A549 (cell line): ENCODE measurements around the gene TNS1. TPM values are rescaled to one million over a fixed set of nuclear protein-coding genes. Genes with fewer than 3 reads are reported as not detected.
A peak's percentile ranks its signal among the peaks of the same experiment; 100 is the strongest.

Experiments
- ATAC-seq, 2 experiments: fragments of 200-7000 bp in 1 of 2; fragments of >200 bp in 1 of 2; cut with Nextera tagmentation in 1 of 2; cut with Tn5 transposase in 1 of 2; 3 replicates each; pipeline versions ENCODE4 v1.8.0 to v1.9.1; 2018 to 2020; ENCODE audit warnings: mild to moderate bottlenecking in 1 of 2, moderate library complexity in 1 of 2
- CTCF ChIA-PET: fragments of 300-600 bp; sonication (Branson Sonifier 250); formaldehyde crosslinking; extraction: SDS; loops from one replicate; lab custom pipeline; 2021; ENCODE audit warnings: antibody characterized with exemption, inconsistent platforms; lab: Yijun Ruan, JAX
- POLR2A ChIA-PET: fragments of 350-600 bp; formaldehyde crosslinking; extraction: SDS; loops from one replicate; lab custom pipeline; 2021; ENCODE audit warnings: antibody characterized with exemption, inconsistent platforms; lab: Yijun Ruan, JAX
- DNase-seq, 2 experiments: peaks; one replicate each; pipeline versions ENCODE4 v3.0.0 to v3.0.0-alpha.2; 2011 to 2016; ENCODE audit warnings: low read depth in 1 of 2, low spot score in 1 of 2
- FAIRE-seq: peaks from 2 replicates; lab custom pipeline; 2011; peaks lifted over from hg19 to GRCh38; lab: Jason Lieb, UNC
- H3K27ac ChIP-seq, 2 experiments: fragments of >200 bp; sonication (Bioruptor Twin); formaldehyde crosslinking; 3 replicates each; pipeline ENCODE4 v1.5.1; 2016 to 2017
- H3K4me1 ChIP-seq: fragments of >200 bp; sonication (Bioruptor Twin); formaldehyde crosslinking; 3 replicates; pipeline ENCODE4 v1.6.1; 2016
- H3K4me2 ChIP-seq: fragments of >200 bp; sonication (Bioruptor Twin); formaldehyde crosslinking; 3 replicates; pipeline ENCODE4 v1.6.1; 2016
- H3K4me3 ChIP-seq: fragments of >200 bp; sonication (Bioruptor Twin); formaldehyde crosslinking; 3 replicates; pipeline ENCODE4 v1.5.1; 2016
- H3K9me3 ChIP-seq: fragments of >200 bp; sonication (Bioruptor Twin); formaldehyde crosslinking; 3 replicates; pipeline ENCODE4 v1.6.1; 2016
- BHLHE40 ChIP-seq: IDR thresholded peaks from 2 replicates; pipeline ENCODE4 v1.6.1; 2012; ENCODE audit warnings: low read depth, low read length, inconsistent platforms
- CBX2 ChIP-seq: fragments of 200-600 bp; sonication (generic); IDR thresholded peaks from 2 replicates; pipeline ENCODE4 v1.6.1; 2016; ENCODE audit warnings: low read depth, mild to moderate bottlenecking, borderline replicate concordance
- CBX8 ChIP-seq: fragments of 200-600 bp; sonication (generic); IDR thresholded peaks from 2 replicates; pipeline ENCODE4 v1.6.1; 2016
- CEBPB ChIP-seq, 2 experiments: fragments of >200 bp in 1 of 2; sonication (Bioruptor Twin) in 1 of 2; formaldehyde crosslinking in 1 of 2; IDR thresholded peaks; 2 replicates each; pipeline ENCODE4 v1.6.1; 2012 to 2016
- CHD4 ChIP-seq: fragments of 200-600 bp; sonication (generic); IDR thresholded peaks from 2 replicates; pipeline ENCODE4 v1.6.1; 2016; ENCODE audit warnings: antibody characterized with exemption, mild to moderate bottlenecking, borderline replicate concordance
- CTCF ChIP-seq: fragments of >200 bp; sonication (Bioruptor Twin); formaldehyde crosslinking; IDR thresholded peaks from 3 replicates; pipeline ENCODE4 v1.5.1; 2016
- E2F6 ChIP-seq: IDR thresholded peaks from 2 replicates; pipeline ENCODE4 v1.6.1; 2012; ENCODE audit warnings: low read depth, borderline replicate concordance
- EHF ChIP-seq: fragments of 250-450 bp; sonication (Bioruptor Pico); IDR thresholded peaks from 2 replicates; pipeline ENCODE4 v1.5.0; 2020; ENCODE audit warnings: mild to moderate bottlenecking
- ESRRA ChIP-seq: fragments of 150-350 bp; IDR thresholded peaks from 2 replicates; pipeline ENCODE4 v1.6.1; 2014; ENCODE audit warnings: mild to moderate bottlenecking, low read length, borderline replicate concordance
- FOSB ChIP-seq: fragments of 250-450 bp; sonication (Bioruptor Pico); IDR thresholded peaks from 2 replicates; pipeline ENCODE4 v1.5.0; 2020; ENCODE audit warnings: mild to moderate bottlenecking, moderate library complexity
- FOXS1 ChIP-seq: fragments of 250-450 bp; sonication (Bioruptor Pico); IDR thresholded peaks from 2 replicates; pipeline ENCODE4 v1.5.0; 2020; ENCODE audit warnings: mild to moderate bottlenecking, moderate library complexity
- HES2 ChIP-seq: fragments of >200 bp; sonication (Bioruptor Twin); formaldehyde crosslinking; IDR thresholded peaks from 2 replicates; pipeline ENCODE4 v1.6.1; 2016
- HOXA7 ChIP-seq: fragments of 250-450 bp; sonication (Bioruptor Pico); IDR thresholded peaks from 2 replicates; pipeline ENCODE4 v1.5.0; 2020; ENCODE audit warnings: mild to moderate bottlenecking, moderate library complexity
- HOXB13 ChIP-seq: fragments of 250-450 bp; sonication (Bioruptor Pico); IDR thresholded peaks from 2 replicates; pipeline ENCODE4 v1.5.0; 2020; ENCODE audit warnings: low read depth, mild to moderate bottlenecking, moderate library complexity
- HOXB5 ChIP-seq: fragments of 250-450 bp; sonication (Bioruptor Pico); IDR thresholded peaks from 2 replicates; pipeline ENCODE4 v1.5.0; 2020; ENCODE audit warnings: mild to moderate bottlenecking, moderate library complexity
- KDM5A ChIP-seq: fragments of 200-600 bp; sonication (generic); IDR thresholded peaks from 2 replicates; pipeline ENCODE4 v1.6.1; 2016; ENCODE audit warnings: antibody characterized with exemption, mild to moderate bottlenecking
- MAX ChIP-seq: IDR thresholded peaks from 2 replicates; pipeline ENCODE4 v1.6.1; 2012
- MAZ ChIP-seq: fragments of 150-350 bp; IDR thresholded peaks from 2 replicates; pipeline ENCODE4 v1.6.1; 2014; ENCODE audit warnings: antibody characterized with exemption, low read depth, low read length, borderline replicate concordance
- MYC ChIP-seq: IDR thresholded peaks from 2 replicates; pipeline ENCODE4 v1.6.1; 2012; ENCODE audit warnings: mild to moderate bottlenecking, inconsistent platforms, low read length, improper control_type of control experiment, borderline replicate concordance
- NFE2L2 ChIP-seq: fragments of 150-350 bp; conservative IDR thresholded peaks from 2 replicates; pipeline ENCODE4 v1.6.1; 2014; ENCODE audit warnings: low read length
- NR3C1 ChIP-seq: fragments of >200 bp; sonication (Bioruptor Twin); formaldehyde crosslinking; IDR thresholded peaks from 3 replicates; pipeline ENCODE4 v1.6.1; 2017
- PHF8 ChIP-seq: fragments of 200-600 bp; sonication (generic); IDR thresholded peaks from 2 replicates; pipeline ENCODE4 v1.6.1; 2016; ENCODE audit warnings: low read depth, mild to moderate bottlenecking, antibody characterized with exemption, moderate library complexity, borderline replicate concordance
- POLR2A ChIP-seq: IDR thresholded peaks from 2 replicates; pipeline ENCODE4 v1.6.1; 2012; ENCODE audit warnings: mild to moderate bottlenecking, low read length
- POLR2AphosphoS2 ChIP-seq: conservative IDR thresholded peaks from 2 replicates; pipeline ENCODE4 v1.6.1; 2012; ENCODE audit warnings: low read length, improper control_type of control experiment, inconsistent platforms
- RAD21 ChIP-seq, 2 experiments: fragments of >200 bp in 1 of 2; sonication (Bioruptor Twin) in 1 of 2; formaldehyde crosslinking in 1 of 2; IDR thresholded peaks in 1 of 2; conservative IDR thresholded peaks in 1 of 2; 2 replicates in 1 of 2; 3 replicates in 1 of 2; pipeline ENCODE4 v1.6.1; 2012 to 2018; ENCODE audit warnings: inconsistent platforms in 1 of 2
- SMC3 ChIP-seq: fragments of >200 bp; sonication (Bioruptor Twin); formaldehyde crosslinking; IDR thresholded peaks from 3 replicates; pipeline ENCODE4 v1.6.1; 2018; ENCODE audit warnings: inconsistent platforms
- SREBF2 ChIP-seq: fragments of 450-650 bp; IDR thresholded peaks from 2 replicates; pipeline ENCODE4 v1.6.1; 2014; ENCODE audit warnings: mild to moderate bottlenecking, moderate library complexity
- TFCP2L1 ChIP-seq: fragments of 250-450 bp; sonication (Bioruptor Pico); IDR thresholded peaks from 2 replicates; pipeline ENCODE4 v1.5.0; 2021; ENCODE audit warnings: mild to moderate bottlenecking
- TP53 ChIP-seq: fragments of 250-450 bp; sonication (Bioruptor Pico); IDR thresholded peaks from 2 replicates; pipeline ENCODE4 v1.5.0; 2021; ENCODE audit warnings: mild to moderate bottlenecking, moderate library complexity
- USF2 ChIP-seq: fragments of 450-650 bp; IDR thresholded peaks from 2 replicates; pipeline ENCODE4 v1.6.1; 2014; ENCODE audit warnings: antibody characterized with exemption
- ZC3H11A ChIP-seq: fragments of 450-650 bp; IDR thresholded peaks from 2 replicates; pipeline ENCODE4 v1.6.1; 2014; ENCODE audit warnings: antibody characterized with exemption, mild to moderate bottlenecking
- ZFP36 ChIP-seq: fragments of 450-650 bp; IDR thresholded peaks from 2 replicates; pipeline ENCODE4 v1.6.1; 2014; ENCODE audit warnings: borderline replicate concordance; ENCODE audit not compliant: partially characterized antibody
- ZNF302 ChIP-seq: fragments of 250-450 bp; sonication (Bioruptor Pico); IDR thresholded peaks from 2 replicates; pipeline ENCODE4 v1.9.0; 2021; ENCODE audit warnings: inconsistent platforms, mild to moderate bottlenecking, moderate library complexity
- WGBS: methylation state at CpG from one replicate; pipeline ENCODE4 v1.1.6; 2017; ENCODE audit errors: missing lambda C conversion rate; 5-methylcytosine and 5-hydroxymethylcytosine counted together
- polyA plus RNA-seq, 4 experiments: library from polyadenylated mRNA; depleted of rRNA in 3 of 4; stranded (reverse); fragments of >200 nt; fragmentation: RNase III in 1 of 4; extraction: RNeasy Plus Mini Kit Qiagen cat#74134 plus additional on column Dnase treatment in 1 of 4; gene quantifications; 2 replicates in 3 of 4; 3 replicates in 1 of 4; pipeline ENCODE4 v1.2.3, GENCODE V29; 2011 to 2017

Gene TNS1
- polyA plus RNA-seq, 2 of the 4 experiments (the other 2 are of a cell fraction), result 4.9 to 10.6 TPM

GRCh38 chr2:217757108-217757463 lies 245.7 kb downstream of the TNS1 start:
- 60% methylated on average over 2 of the region's 2 CpGs for WGBS
- no peak for ATAC-seq
- ChIA-PET CTCF (interaction anchor here (0.6 to 1.7 kb wide), 7 partner anchors 9 to 1068 kb away, joined by 3 to 6 read pairs (median 3); partner anchors contain the start of gene IGFBP5), POLR2A (no interaction called here)
- Histone ChIP-seq H3K9me3 (peaks cover 10% of the 10 kb centered on the region), H3K27ac (no peak overlapping the region), H3K4me2 (peak overlapping the region; percentile 53; the same call in 1 of the 3 replicates), H3K4me3 (no peak overlapping the region), H3K4me1 (no peaks in the 10 kb centered on the region)
- TF ChIP-seq NR3C1 (no peak), FOSB (no peak), ZFP36 (no peak), KDM5A (no peak), HOXA7 (CRISPR knock-in tag) (no peak), BHLHE40 (no peak), TP53 (no peak), NFE2L2 (no peak), HOXB5 (CRISPR knock-in tag) (no peak), ZNF302 (no peak), POLR2A (no peak)
- DNase-seq, result no peak
- FAIRE-seq, result no peak

GRCh38 chr2:217756375-217757107 lies 246.3 kb downstream of the TNS1 start:
- ChIA-PET CTCF (interaction anchor here (0.6 to 1.7 kb wide), 13 partner anchors 9 to 1089 kb away, joined by 3 to 6 read pairs (median 3); partner anchors contain the start of gene IGFBP5), POLR2A (no interaction called here)
- DNase-seq, result peak; percentile 44 to 60
- WGBS, result 17% methylated on average over 25 of the region's 34 CpGs
- peak overlapping the region; percentile 53 for H3K4me2 ChIP-seq
- H3K4me1 ChIP-seq, result no peaks in the 10 kb centered on the region
- H3K4me3 ChIP-seq, result no peak overlapping the region
- TF ChIP-seq ZFP36 (no peak), ESRRA (no peak), CBX2 (no peak), SREBF2 (no peak), FOSB (no peak), SMC3 (peak; percentile 84), ZNF302 (no peak), CTCF (peak; percentile 85), ZC3H11A (no peak), FOXS1 (CRISPR knock-in tag) (no peak), HOXA7 (CRISPR knock-in tag) (no peak), HOXB13 (CRISPR knock-in tag) (no peak), MYC (no peak), USF2 (no peak), CEBPB (IDR thresholded peaks at IDR 0.05) (no peak), TFCP2L1 (CRISPR knock-in tag) (no peak), E2F6 (no peak), EHF (CRISPR knock-in tag) (no peak), MAX (no peak), PHF8 (no peak), MAZ (no peak), POLR2AphosphoS2 (no peak), RAD21 (conservative IDR thresholded peaks at IDR 0.05 in 1 of 2, IDR thresholded peaks at IDR 0.05 in 1 of 2) (peak; percentile 71 to 91), HES2 (no peak), CHD4 (no peak), CBX8 (no peak)
- FAIRE-seq, result no peak
- H3K9me3 ChIP-seq, result peaks cover 5% of the 10 kb centered on the region; the same call in 1 of the 3 replicates
- peak; percentile 79 to 97 for ATAC-seq
- H3K27ac ChIP-seq, result no peak overlapping the region
